ENCODE results near the gene POU6F2. TPM values are rescaled to one million over a fixed set of nuclear protein-coding genes. Genes with fewer than 3 reads are reported as not detected.

The POU6F2 gene
- total RNA-seq, 4 donors from 2014 or later, result not detected

DNA sequence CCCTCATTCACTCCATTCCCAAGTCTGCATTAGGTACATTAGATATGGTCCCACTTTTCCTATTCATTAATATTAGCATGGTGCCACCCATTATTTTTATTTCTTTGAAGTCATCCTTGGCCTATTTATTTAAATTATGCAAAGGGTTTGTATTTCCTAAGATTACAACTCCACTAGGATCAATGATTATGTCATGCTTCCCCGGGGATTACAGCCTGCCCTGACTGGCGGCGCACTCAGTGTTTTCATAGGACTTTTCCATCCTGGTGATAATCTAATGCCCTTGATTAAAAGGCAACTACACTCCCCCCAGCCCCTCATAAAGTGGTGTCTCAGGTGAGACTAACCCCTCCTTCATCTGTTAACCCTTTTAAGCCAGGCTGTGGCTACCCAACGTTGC is 187.2 kb downstream of the POU6F2 start:
- Histone ChIP-seq H3K36me3 (no peaks in the 10 kb centered on the region), H3K27ac (no peak overlapping the region), H3K4me1 (no peaks in the 10 kb centered on the region), H3K9me3 (no peaks in the 10 kb centered on the region), H3K27me3 (no peaks in the 10 kb centered on the region), H3K4me3 (no peak overlapping the region)
- 74% methylated on average over 4 of the region's 4 CpGs for WGBS
- DNase-seq (ENCODE audit: low spot score in 2 of 2), result no peak
- no peak for TF ChIP-seq EP300 (IDR thresholded peaks at IDR 0.05)
- no peak for TF ChIP-seq CTCF (IDR thresholded peaks at IDR 0.05)
- TF ChIP-seq POLR2A (IDR thresholded peaks at IDR 0.05), result no peak
- no peak for TF ChIP-seq POLR2AphosphoS5 (IDR thresholded peaks at IDR 0.05)

- Histone ChIP-seq H3K36me3 (no peaks in the 10 kb centered on the region), H3K4me3 (no peak overlapping the region), H3K4me1 (no peaks in the 10 kb centered on the region), H3K27me3 (no peaks in the 10 kb centered on the region), H3K9me3 (no peaks in the 10 kb centered on the region), H3K27ac (no peak overlapping the region)
- 82% methylated on average over 8 of the region's 8 CpGs for WGBS
- no peak for DNase-seq (ENCODE audit: low spot score in 2 of 2)
- TF ChIP-seq POLR2A (IDR thresholded peaks at IDR 0.05), result no peak
- no peak for TF ChIP-seq CTCF (IDR thresholded peaks at IDR 0.05)
- no peak for TF ChIP-seq EP300 (IDR thresholded peaks at IDR 0.05)
- TF ChIP-seq POLR2AphosphoS5 (IDR thresholded peaks at IDR 0.05), result no peak
Observed at GRCh38 chr7:39168403-39169098, 190.8 kb downstream of the POU6F2 start.

GRCh38 chr7:39172137-39172536 is 194.4 kb downstream of the POU6F2 start:
- 41% methylated on average over 1 of the region's 1 CpG for WGBS
- H3K36me3 ChIP-seq, result no peaks in the 10 kb centered on the region
- H3K27ac ChIP-seq, result no peak overlapping the region
- no peaks in the 10 kb centered on the region for H3K27me3 ChIP-seq
- no peak for TF ChIP-seq POLR2AphosphoS5 (IDR thresholded peaks at IDR 0.05)
- H3K9me3 ChIP-seq, result no peaks in the 10 kb centered on the region
- no peak for DNase-seq (ENCODE audit: low spot score in 2 of 2)
- H3K4me3 ChIP-seq, result no peak overlapping the region
- H3K4me1 ChIP-seq, result no peaks in the 10 kb centered on the region

- 82% methylated on average over 3 of the region's 3 CpGs for WGBS
- Histone ChIP-seq H3K36me3 (no peaks in the 10 kb centered on the region), H3K27me3 (no peaks in the 10 kb centered on the region)
Observed at GRCh38 chr7:39181398-39181797, 203.7 kb downstream of the POU6F2 start.

GRCh38 chr7:39183796-39184195 is 206.1 kb downstream of the POU6F2 start:
- TF ChIP-seq EP300 (IDR thresholded peaks at IDR 0.05) (no peak), POLR2AphosphoS5 (IDR thresholded peaks at IDR 0.05) (no peak), CTCF (IDR thresholded peaks at IDR 0.05) (no peak), POLR2A (IDR thresholded peaks at IDR 0.05) (no peak)
- Histone ChIP-seq H3K27me3 (no peaks in the 10 kb centered on the region), H3K4me1 (no peaks in the 10 kb centered on the region), H3K4me3 (no peak overlapping the region), H3K9me3 (no peaks in the 10 kb centered on the region), H3K36me3 (no peaks in the 10 kb centered on the region), H3K27ac (no peak overlapping the region)
- 91% methylated on average over 2 of the region's 2 CpGs for WGBS
- DNase-seq (ENCODE audit: low spot score in 2 of 2), result no peak

More at GRCh38 chr7:39181398-39181797, 203.7 kb downstream of the POU6F2 start:
- DNase-seq (ENCODE audit: low spot score in 2 of 2), result no peak
- TF ChIP-seq POLR2A (IDR thresholded peaks at IDR 0.05), result no peak
- TF ChIP-seq EP300 (IDR thresholded peaks at IDR 0.05), result no peak
- TF ChIP-seq CTCF (IDR thresholded peaks at IDR 0.05), result no peak
- no peak for TF ChIP-seq POLR2AphosphoS5 (IDR thresholded peaks at IDR 0.05)
- Histone ChIP-seq H3K4me3 (no peak overlapping the region), H3K4me1 (no peaks in the 10 kb centered on the region), H3K27ac (no peak overlapping the region), H3K9me3 (no peaks in the 10 kb centered on the region)

- Histone ChIP-seq H3K9me3 (no peaks in the 10 kb centered on the region), H3K27me3 (no peaks in the 10 kb centered on the region), H3K4me3 (no peak overlapping the region), H3K36me3 (no peaks in the 10 kb centered on the region), H3K4me1 (no peaks in the 10 kb centered on the region), H3K27ac (no peak overlapping the region)
- no peak for TF ChIP-seq POLR2A (IDR thresholded peaks at IDR 0.05)
- TF ChIP-seq CTCF (IDR thresholded peaks at IDR 0.05), result no peak
- no peak for TF ChIP-seq EP300 (IDR thresholded peaks at IDR 0.05)
- TF ChIP-seq POLR2AphosphoS5 (IDR thresholded peaks at IDR 0.05), result no peak
- DNase-seq (ENCODE audit: low spot score in 2 of 2), result no peak
- 51% methylated on average over 3 of the region's 3 CpGs for WGBS
Observed at GRCh38 chr7:39184391-39184790, 206.7 kb downstream of the POU6F2 start.

Data from suprapubic skin (tissue), 4 donors.